MM.1S (cell line): ENCODE results near the gene HIGD2A.

Experiments
- EZH2 ChIP-seq: fragments of 300-600 bp; sonication (generic); optimal IDR thresholded peaks from 2 replicates; pipeline ENCODE3; 2017; ENCODE audit warnings: low read depth, mild to moderate bottlenecking, antibody characterized with exemption, low read length, mixed read lengths
- EZH2phosphoT487 ChIP-seq: fragments of 300-600 bp; sonication (generic); IDR thresholded peaks from 2 replicates; pipeline ENCODE4 v1.6.1; 2018; ENCODE audit warnings: antibody characterized with exemption, low read length
- TF ChIP-seq, protein P1 (sequence below): fragments of 300-600 bp; sonication (generic); IDR thresholded peaks from 2 replicates; pipeline ENCODE4 v1.5.1; 2016; ENCODE audit warnings: antibody characterized with exemption, low read length, mixed read lengths

DNA sequence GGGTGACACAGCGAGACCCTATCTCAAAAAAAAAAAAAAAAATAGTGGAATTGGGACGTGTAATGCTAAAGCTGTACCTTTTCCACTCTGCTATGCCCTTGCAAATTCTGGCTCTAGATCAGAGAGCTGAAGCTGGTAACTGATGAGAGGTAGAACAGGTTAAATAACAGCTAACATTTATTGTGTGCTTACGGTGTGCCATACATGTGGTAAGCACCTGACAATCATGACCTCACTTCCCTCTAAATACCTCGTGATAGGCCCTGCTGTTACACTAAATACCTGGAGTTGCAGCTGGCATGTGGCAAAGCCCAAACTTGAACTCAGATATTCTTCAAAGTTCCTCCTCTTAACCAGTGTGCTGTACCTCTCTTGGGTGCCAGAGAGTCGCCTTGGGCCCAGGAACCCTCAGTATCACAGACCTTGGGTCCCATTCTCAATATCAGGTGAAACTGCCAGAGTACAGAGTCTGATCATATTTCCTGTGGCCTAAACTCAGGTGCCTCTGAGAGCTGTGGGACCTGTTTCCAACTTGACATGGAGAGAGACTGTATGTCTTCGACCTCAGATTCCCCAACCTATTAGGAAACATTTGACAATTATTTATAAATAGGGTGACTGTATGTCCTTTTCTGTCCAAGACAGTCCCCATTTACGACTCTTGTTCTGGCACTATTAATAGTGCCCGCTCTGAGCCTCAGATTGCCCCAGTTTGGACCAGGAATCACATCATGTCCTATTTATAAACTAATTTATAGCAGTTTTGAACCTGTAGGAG is 18.4 kb upstream of the HIGD2A start:
- TF ChIP-seq, protein P1, sequence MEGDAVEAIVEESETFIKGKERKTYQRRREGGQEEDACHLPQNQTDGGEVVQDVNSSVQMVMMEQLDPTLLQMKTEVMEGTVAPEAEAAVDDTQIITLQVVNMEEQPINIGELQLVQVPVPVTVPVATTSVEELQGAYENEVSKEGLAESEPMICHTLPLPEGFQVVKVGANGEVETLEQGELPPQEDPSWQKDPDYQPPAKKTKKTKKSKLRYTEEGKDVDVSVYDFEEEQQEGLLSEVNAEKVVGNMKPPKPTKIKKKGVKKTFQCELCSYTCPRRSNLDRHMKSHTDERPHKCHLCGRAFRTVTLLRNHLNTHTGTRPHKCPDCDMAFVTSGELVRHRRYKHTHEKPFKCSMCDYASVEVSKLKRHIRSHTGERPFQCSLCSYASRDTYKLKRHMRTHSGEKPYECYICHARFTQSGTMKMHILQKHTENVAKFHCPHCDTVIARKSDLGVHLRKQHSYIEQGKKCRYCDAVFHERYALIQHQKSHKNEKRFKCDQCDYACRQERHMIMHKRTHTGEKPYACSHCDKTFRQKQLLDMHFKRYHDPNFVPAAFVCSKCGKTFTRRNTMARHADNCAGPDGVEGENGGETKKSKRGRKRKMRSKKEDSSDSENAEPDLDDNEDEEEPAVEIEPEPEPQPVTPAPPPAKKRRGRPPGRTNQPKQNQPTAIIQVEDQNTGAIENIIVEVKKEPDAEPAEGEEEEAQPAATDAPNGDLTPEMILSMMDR = no peak
- TF ChIP-seq EZH2phosphoT487 (no peak), EZH2 (no peak)
